HFFc6 (cell line): Measurements from ENCODE around the gene SEPTIN10. TPM values are rescaled to one million over a fixed set of nuclear protein-coding genes. Genes with fewer than 3 reads are reported as not detected.
"Not testable (repeated sequence)": the region's sequence is repeated elsewhere in the genome, so short reads cannot be mapped to it uniquely, and the experiment has no call there.

Experiments used
- DNase-seq: peaks from one replicate; pipeline ENCODE4 v3.0.0-alpha.2; 2018
- H3K27ac Mint-ChIP-seq: 2 replicates; pipeline ENCODE4 v1.8.0; 2020; ENCODE audit warnings: mild to moderate bottlenecking, mixed read lengths
- H3K27me3 Mint-ChIP-seq: 2 replicates; pipeline ENCODE4 v1.8.0; 2021; ENCODE audit warnings: mild to moderate bottlenecking, moderate library complexity, mixed read lengths; ENCODE audit not compliant: insufficient read depth
- H3K36me3 Mint-ChIP-seq: 2 replicates; pipeline ENCODE4 v1.8.0; 2021; ENCODE audit warnings: low read depth, mixed read lengths
- H3K4me1 Mint-ChIP-seq: 2 replicates; pipeline ENCODE4 v1.8.0; 2020; ENCODE audit warnings: low read depth, mixed read lengths
- H3K4me3 Mint-ChIP-seq: 2 replicates; pipeline ENCODE4 v1.8.0; 2020; ENCODE audit warnings: mild to moderate bottlenecking, moderate library complexity, mixed read lengths
- H3K9me3 Mint-ChIP-seq: 2 replicates; pipeline ENCODE4 v1.8.0; 2020; ENCODE audit warnings: mild to moderate bottlenecking, mixed read lengths
- CTCF ChIP-seq: fragments of 200-600 bp; sonication (generic); IDR thresholded peaks from 2 replicates; pipeline ENCODE4 v1.5.0; 2021; ENCODE audit warnings: antibody characterized with exemption, mild to moderate bottlenecking
- total RNA-seq, 6 experiments: library from RNA; stranded (reverse); fragmentation: NEBNext Ultra II Directional; extraction: Animal tissue kit (Norgen Biotek cat#: 25700); gene quantifications; 2 replicates in 1 of 6; 3 replicates in 5 of 6; pipeline ENCODE4 v1.2.3, GENCODE V29; 2021

The SEPTIN10 gene
- total RNA-seq, 6 experiments from 2014 or later = 102 to 127 (median 114) TPM

- H3K27ac Mint-ChIP-seq = peak overlapping the region; percentile 5; the same call in 1 of the 2 replicates
- DNase-seq = no peak
- no peak overlapping the region for H3K4me3 Mint-ChIP-seq
- peaks cover 30% of the 10 kb centered on the region for H3K4me1 Mint-ChIP-seq
- H3K9me3 Mint-ChIP-seq = no peaks in the 10 kb centered on the region
- no peaks in the 10 kb centered on the region; the same call in 1 of the 2 replicates for H3K27me3 Mint-ChIP-seq
- no peak for TF ChIP-seq CTCF
- peaks cover 19% of the 10 kb centered on the region; the same call in 1 of the 2 replicates for H3K36me3 Mint-ChIP-seq
Measured at GRCh38 chr2:109591206-109591605, 22.6 kb downstream of the SEPTIN10 start.

GRCh38 chr2:109586687-109587086 lies 27.1 kb downstream of the SEPTIN10 start:
- Mint-ChIP-seq H3K4me1 (peaks cover 37% of the 10 kb centered on the region), H3K36me3 (peaks cover 33% of the 10 kb centered on the region), H3K27me3 (no peaks in the 10 kb centered on the region; the same call in 1 of the 2 replicates), H3K9me3 (no peaks in the 10 kb centered on the region), H3K4me3 (no peak overlapping the region), H3K27ac (no peak overlapping the region)
- no peak for DNase-seq
- TF ChIP-seq CTCF = no peak

GRCh38 chr2:109582928-109583895 lies 30.6 kb downstream of the SEPTIN10 start:
- H3K27me3 Mint-ChIP-seq = peaks cover 1% of the 10 kb centered on the region; the same call in 1 of the 2 replicates
- peaks cover 25% of the 10 kb centered on the region for H3K4me1 Mint-ChIP-seq
- H3K9me3 Mint-ChIP-seq = no peaks in the 10 kb centered on the region
- peak; percentile 84 for DNase-seq
- peaks cover 24% of the 10 kb centered on the region for H3K36me3 Mint-ChIP-seq
- H3K27ac Mint-ChIP-seq = peak overlapping the region; percentile 22; the same call in 1 of the 2 replicates
- peak; percentile 78 for TF ChIP-seq CTCF
- H3K4me3 Mint-ChIP-seq = no peak overlapping the region

DNA sequence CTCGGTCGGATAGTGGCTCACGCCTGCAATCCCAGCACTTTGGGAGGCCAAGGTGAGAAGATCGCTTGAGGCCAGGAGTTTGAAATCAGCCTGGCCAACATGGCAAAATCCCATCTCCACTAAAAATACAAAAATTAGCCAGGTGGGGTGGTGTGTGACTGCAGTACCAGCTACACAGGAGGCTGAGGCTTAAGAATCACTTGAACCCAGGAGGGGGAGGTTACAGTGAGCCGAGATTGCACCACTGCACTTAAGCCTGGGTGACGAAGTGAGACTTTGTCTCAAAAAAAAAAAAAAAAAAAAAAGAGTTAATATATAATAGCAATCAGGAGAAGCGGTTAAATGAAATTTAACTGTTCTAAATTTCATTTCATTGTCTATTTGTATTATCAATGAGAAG lies 36.1 kb downstream of the SEPTIN10 start:
- H3K27ac Mint-ChIP-seq, H3K27me3 Mint-ChIP-seq, H3K4me3 Mint-ChIP-seq, H3K4me1 Mint-ChIP-seq, DNase-seq, H3K9me3 Mint-ChIP-seq: not testable (repeated sequence)
- peaks cover 11% of the 10 kb centered on the region for H3K36me3 Mint-ChIP-seq

DNA sequence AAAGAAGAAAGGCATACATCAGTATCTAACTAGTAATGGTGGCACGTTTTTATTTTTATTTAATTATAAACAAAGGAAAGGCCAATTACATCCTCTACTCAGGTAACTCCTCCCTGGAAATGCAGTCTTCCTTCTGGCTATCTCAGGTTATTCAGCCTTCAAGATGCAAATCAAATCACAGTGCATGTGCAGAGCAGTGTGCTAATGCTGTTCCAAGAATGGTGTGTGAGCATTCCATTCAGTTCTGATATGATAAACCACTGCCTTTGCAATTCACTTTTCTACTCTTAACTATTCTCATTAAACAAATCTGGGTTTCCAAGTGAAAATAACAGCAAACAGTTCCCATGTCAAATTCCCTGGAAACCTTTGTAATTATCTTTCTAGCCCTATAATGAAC lies 38.4 kb downstream of the SEPTIN10 start:
- Mint-ChIP-seq H3K36me3 (peaks cover 16% of the 10 kb centered on the region), H3K27me3 (no peaks in the 10 kb centered on the region), H3K9me3 (no peaks in the 10 kb centered on the region), H3K27ac (no peak overlapping the region), H3K4me3 (no peak overlapping the region), H3K4me1 (no peaks in the 10 kb centered on the region)
- TF ChIP-seq CTCF = no peak
- DNase-seq = no peak

GRCh38 chr2:109563980-109564550 lies 49.7 kb downstream of the SEPTIN10 start:
- Mint-ChIP-seq H3K4me3 (peak overlapping the region; percentile 40), H3K4me1 (peaks cover 66% of the 10 kb centered on the region), H3K27ac (peak overlapping the region; percentile 88), H3K27me3 (no peaks in the 10 kb centered on the region; the same call in 1 of the 2 replicates), H3K9me3 (no peaks in the 10 kb centered on the region), H3K36me3 (peaks cover 30% of the 10 kb centered on the region)
- no peak for TF ChIP-seq CTCF
- no peak for DNase-seq
